ENCODE data around the gene MSLN.

- TF ChIP-seq CTCF (IDR thresholded peaks at IDR 0.05), result no peak
- no peak for TF ChIP-seq POLR2A (IDR thresholded peaks at IDR 0.05; ENCODE audit: low read depth)
These were observed 3.7 kb downstream of the MSLN start for GRCh38 chr16:764184-764750.

Measured in esophagus muscularis mucosa (tissue), 3 donors.